B cell (primary cell): Measurements from ENCODE around the gene SLC35G6. TPM values are rescaled to one million over a fixed set of nuclear protein-coding genes. Genes with fewer than 3 reads are reported as not detected.
"Not testable (repeated sequence)": the region's sequence is repeated elsewhere in the genome, so short reads cannot be mapped to it uniquely, and the experiment has no call there.

Experiments
- ATAC-seq: fragments of 200-7000 bp; cut with Tn5 transposase; one replicate; pipeline ENCODE4 v1.10.0; 2021; ENCODE audit warnings: low read depth, mild to moderate bottlenecking, moderate number of reproducible peaks, moderate library complexity
- CTCF ChIA-PET: fragments of 350-600 bp; sonication (Branson Sonifier 250); formaldehyde crosslinking; loops from one replicate; lab custom pipeline; 2021; ENCODE audit warnings: antibody characterized with exemption, inconsistent platforms; lab: Charles Lee
- POLR2A ChIA-PET: fragments of 350-600 bp; sonication (Branson Sonifier 250); formaldehyde crosslinking; loops from one replicate; lab custom pipeline; 2021; ENCODE audit warnings: antibody characterized with exemption; lab: Charles Lee
- DNase-seq: peaks from one replicate; pipeline ENCODE4 v3.0.0; 2013
- H2AFZ ChIP-seq: 2 replicates; pipeline ENCODE4 v1.6.1; 2012; ENCODE audit warnings: mild to moderate bottlenecking, low read depth, low read length; ENCODE audit not compliant: insufficient read depth, poor library complexity, severe bottlenecking
- H3K27ac ChIP-seq, 2 donors: 1 replicate in 1 of 2; 2 replicates in 1 of 2; pipeline ENCODE4 v1.5.1; 2012 to 2013; ENCODE audit warnings: low read length in 2 of 2, mild to moderate bottlenecking in 2 of 2, moderate library complexity in 1 of 2
- H3K27me3 ChIP-seq, 4 experiments: fragments of 200-600 bp in 1 of 4; sonication (generic) in 1 of 4; replicated peaks in 1 of 4; 1 replicate in 2 of 4; 2 replicates in 2 of 4; pipeline versions ENCODE4 v1.6.1 to v1.7.0; 2013 to 2016; ENCODE audit warnings: low read length in 3 of 4, mild to moderate bottlenecking in 2 of 4, mixed read lengths in 1 of 4, moderate library complexity in 1 of 4; ENCODE audit not compliant: insufficient read depth in 4 of 4, control insufficient read depth in 3 of 4; ENCODE audit errors: control extremely low read depth in 1 of 4
- H3K36me3 ChIP-seq, 2 experiments: replicated peaks in 1 of 2; 1 replicate in 1 of 2; 2 replicates in 1 of 2; pipeline versions ENCODE4 v1.6.1 to v1.7.1; 2013; ENCODE audit warnings: low read length in 1 of 2; ENCODE audit not compliant: insufficient read depth in 2 of 2, control insufficient read depth in 1 of 2; ENCODE audit errors: control extremely low read depth in 1 of 2, extremely low read depth in 1 of 2
- H3K4me1 ChIP-seq, 2 donors: fragments of 200-600 bp in 1 of 2; sonication (generic) in 1 of 2; 1 replicate in 1 of 2; 2 replicates in 1 of 2; pipeline versions ENCODE4 v1.5.1 to v1.6.1; 2013 to 2017; ENCODE audit warnings: low read length in 2 of 2; ENCODE audit not compliant: control insufficient read depth in 2 of 2, insufficient read depth in 2 of 2
- H3K4me2 ChIP-seq: replicated peaks from 2 replicates; pipeline ENCODE3; 2012; ENCODE audit warnings: mild to moderate bottlenecking, low read depth, low read length; ENCODE audit not compliant: poor library complexity, severe bottlenecking
- H3K4me3 ChIP-seq, 5 experiments: fragments of 200-600 bp in 1 of 5; sonication (generic) in 1 of 5; 1 replicate in 3 of 5; 2 replicates in 2 of 5; pipeline versions ENCODE4 v1.5.1 to v1.7.0; 2011 to 2016; ENCODE audit warnings: low read length in 4 of 5, mild to moderate bottlenecking in 4 of 5, low read depth in 2 of 5, control low read depth in 1 of 5, moderate library complexity in 1 of 5; ENCODE audit not compliant: insufficient read depth in 1 of 5; ENCODE audit errors: control extremely low read depth in 1 of 5, extremely low read depth in 1 of 5
- H3K79me2 ChIP-seq: fragments of 200-600 bp; sonication (generic); one replicate; pipeline ENCODE4 v1.6.0; 2016; ENCODE audit warnings: low read length; ENCODE audit not compliant: control insufficient read depth, insufficient read depth
- H3K9ac ChIP-seq: fragments of 200-600 bp; sonication (generic); 2 replicates; pipeline ENCODE4 v1.6.1; 2017; ENCODE audit warnings: mild to moderate bottlenecking, low read length, moderate library complexity
- H3K9me3 ChIP-seq, 3 donors: one replicate each; pipeline versions ENCODE4 v1.6.1 to v1.7.1; 2013; ENCODE audit warnings: low read length in 2 of 3; ENCODE audit not compliant: control insufficient read depth in 2 of 3, insufficient read depth in 1 of 3; ENCODE audit errors: control extremely low read depth in 1 of 3
- H4K20me1 ChIP-seq: 2 replicates; pipeline ENCODE4 v1.6.0; 2012; ENCODE audit warnings: mild to moderate bottlenecking, low read length; ENCODE audit not compliant: insufficient read depth, control insufficient read depth, poor library complexity, severe bottlenecking
- H3K27ac Mint-ChIP-seq: one replicate; pipeline ENCODE4 v1.8.0; 2021; ENCODE audit warnings: mixed read lengths
- H3K27me3 Mint-ChIP-seq: one replicate; pipeline ENCODE4 v1.8.0; 2021; ENCODE audit warnings: mixed read lengths
- H3K4me1 Mint-ChIP-seq: one replicate; pipeline ENCODE4 v1.8.0; 2021; ENCODE audit warnings: mixed read lengths
- H3K4me3 Mint-ChIP-seq: one replicate; pipeline ENCODE4 v1.8.0; 2021; ENCODE audit warnings: mixed read lengths
- H3K9me3 Mint-ChIP-seq: one replicate; pipeline ENCODE4 v1.8.0; 2022; ENCODE audit warnings: mixed read lengths; ENCODE audit not compliant: insufficient read depth
- CTCF ChIP-seq: fragments of 200-600 bp; IDR thresholded peaks from one replicate; pipeline ENCODE4 v1.8.0; 2022; ENCODE audit warnings: antibody characterized with exemption, mild to moderate bottlenecking
- EZH2 ChIP-seq: IDR thresholded peaks from 2 replicates; pipeline ENCODE4 v1.6.1; 2012; ENCODE audit warnings: borderline replicate concordance, low read depth, mild to moderate bottlenecking, moderate library complexity, low read length; ENCODE audit not compliant: insufficient read depth, poor library complexity, severe bottlenecking
- WGBS: methylation state at CpG from one replicate; pipeline ENCODE4 v1.1.5; 2013; ENCODE audit warnings: missing lambda C conversion rate; ENCODE audit not compliant: insufficient coverage; 5-methylcytosine and 5-hydroxymethylcytosine counted together
- intact Hi-C: fragments of 100-400 bp; cut with micrococcal nuclease; formaldehyde crosslinking; loops from one replicate; pipeline ENCODE4 v1.10.0; 2022
- polyA plus RNA-seq: library from polyadenylated mRNA; depleted of rRNA; stranded (reverse); fragments of >200 nt; gene quantifications from 2 replicates; pipeline ENCODE4 v1.2.3, GENCODE V29; 2012
- total RNA-seq, 2 donors: library from RNA; stranded (reverse); fragments of 120-200 nt in 1 of 2; gene quantifications; 1 replicate in 1 of 2; 2 replicates in 1 of 2; pipeline versions ENCODE4 v1.2.3 to v1.2.4, GENCODE V29; 2013 to 2022

SLC35G6 gene
- total and polyA plus RNA-seq, 2 donors (not counting 1 experiment from before 2014, with no cell fraction given), result 0.04 to 0.30 TPM

GRCh38 chr17:7468804-7469389, 12.3 kb upstream of the SLC35G6 start:
- Histone ChIP-seq H2AFZ (no peak overlapping the region), H3K36me3 (peaks cover 0 to 18% of the 10 kb centered on the region in 2 experiments), H3K4me2 (no peak overlapping the region), H3K27me3 (no peaks in the 10 kb centered on the region), H3K4me1 (peaks cover 8 to 21% of the 10 kb centered on the region in 2 donors), H3K9ac (no peak overlapping the region), H3K27ac (no peak overlapping the region), H3K9me3 (no peaks in the 10 kb centered on the region), H4K20me1 (peaks cover 57% of the 10 kb centered on the region), H3K79me2 (peaks cover 51% of the 10 kb centered on the region), H3K4me3 (no peak overlapping the region)
- intact Hi-C loops, result no loop called here
- ATAC-seq (no peak), DNase-seq (no peak)
- Mint-ChIP-seq H3K4me3 (no peak overlapping the region), H3K27me3 (no peaks in the 10 kb centered on the region), H3K9me3 (no peaks in the 10 kb centered on the region), H3K27ac (no peak overlapping the region), H3K4me1 (peaks cover 27% of the 10 kb centered on the region)
- ChIA-PET POLR2A (no interaction called here), CTCF (no interaction called here)
- WGBS, result 84% methylated on average over 11 of the region's 12 CpGs
- TF ChIP-seq CTCF, result no peak
- TF ChIP-seq EZH2, result no peak

GRCh38 chr17:7469843-7470242, 11.4 kb upstream of the SLC35G6 start:
- H3K4me1 Mint-ChIP-seq, result peaks cover 30% of the 10 kb centered on the region
- H3K27ac Mint-ChIP-seq, DNase-seq, CTCF ChIA-PET, H3K4me2 ChIP-seq, H3K27me3 ChIP-seq, ATAC-seq, H3K27ac ChIP-seq, H3K4me3 Mint-ChIP-seq, H3K9ac ChIP-seq, H2AFZ ChIP-seq, H3K27me3 Mint-ChIP-seq, H3K4me3 ChIP-seq, H3K9me3 ChIP-seq, H3K9me3 Mint-ChIP-seq, intact Hi-C loops: not testable (repeated sequence)
- H3K4me1 ChIP-seq, result peaks cover 8 to 21% of the 10 kb centered on the region in 2 donors
- 100% methylated on average over 3 of the region's 12 CpGs for WGBS
- H4K20me1 ChIP-seq, result peaks cover 66% of the 10 kb centered on the region
- peaks cover 59% of the 10 kb centered on the region for H3K79me2 ChIP-seq
- POLR2A ChIA-PET, result interaction anchor here (0.9 kb wide), 1 partner anchor 13 kb away, joined by 3 read pairs; no protein-coding TSS in a partner anchor
- peaks cover 0 to 15% of the 10 kb centered on the region in 2 experiments for H3K36me3 ChIP-seq

GRCh38 chr17:7470457-7470973, 10.7 kb upstream of the SLC35G6 start:
- H3K27me3 ChIP-seq, H3K4me3 Mint-ChIP-seq, H3K9me3 Mint-ChIP-seq, H3K9me3 ChIP-seq, intact Hi-C loops, ATAC-seq, H3K4me3 ChIP-seq, H3K4me2 ChIP-seq, DNase-seq, H2AFZ ChIP-seq, H3K27ac ChIP-seq, H3K27ac Mint-ChIP-seq, H3K27me3 Mint-ChIP-seq, H3K9ac ChIP-seq: not testable (repeated sequence)
- peaks cover 0 to 12% of the 10 kb centered on the region in 2 experiments for H3K36me3 ChIP-seq
- H4K20me1 ChIP-seq, result peaks cover 73% of the 10 kb centered on the region
- WGBS, result 100% methylated on average over 7 of the region's 8 CpGs
- peaks cover 30% of the 10 kb centered on the region for H3K4me1 Mint-ChIP-seq
- ChIA-PET POLR2A (interaction anchor here (0.6 to 1.2 kb wide), 4 partner anchors 9 to 120 kb away, joined by 3 to 6 read pairs (median 4); partner anchors contain the start of gene ZBTB4), CTCF (interaction anchor here (1.5 kb wide), 1 partner anchor 115 kb away, joined by 4 read pairs; no protein-coding TSS in a partner anchor)
- H3K4me1 ChIP-seq, result peaks cover 8 to 21% of the 10 kb centered on the region in 2 donors
- H3K79me2 ChIP-seq, result peaks cover 66% of the 10 kb centered on the region
